Endothelial cell of umbilical vein (primary cell): ENCODE measurements around the gene NCOA5. TPM values are rescaled to one million over a fixed set of nuclear protein-coding genes. Genes with fewer than 3 reads are reported as not detected.

ENCODE experiments used
- BruUV-seq: library from RNA; stranded (reverse); fragments of 400-500 nt; replicated peaks from 2 replicates; lab custom pipeline; 2021; lab: Mats Ljungman, UMichigan
- CTCF ChIA-PET: fragments of 300-600, 350-600 bp; sonication (Branson Sonifier 250); formaldehyde crosslinking; loops from one replicate; lab custom pipeline; 2021; ENCODE audit warnings: antibody characterized with exemption, inconsistent platforms; lab: Charles Lee
- POLR2A ChIA-PET: fragments of 300-600, 350-600 bp; sonication (Branson Sonifier 250); formaldehyde crosslinking; loops from one replicate; lab custom pipeline; 2021; ENCODE audit warnings: antibody characterized with exemption, inconsistent platforms; lab: Charles Lee
- DNase-seq: peaks from one replicate; pipeline ENCODE4 v3.0.0-alpha.2; 2011; ENCODE audit warnings: low read depth, low spot score
- FAIRE-seq: peaks from 2 replicates; lab custom pipeline; 2011; peaks lifted over from hg19 to GRCh38; lab: Jason Lieb, UNC
- H2AFZ ChIP-seq: 2 replicates; pipeline ENCODE4 v1.6.0; 2012; ENCODE audit warnings: low read depth, low read length, control low read depth, inconsistent platforms
- H3K27ac ChIP-seq: 2 replicates; pipeline ENCODE4 v1.5.1; 2011; ENCODE audit warnings: low read depth, mild to moderate bottlenecking, control low read depth, low read length, moderate library complexity; ENCODE audit not compliant: insufficient read depth
- H3K27me3 ChIP-seq, 2 experiments: 2 replicates each; pipeline versions ENCODE4 v1.6.0 to v1.6.1; 2011; ENCODE audit warnings: low read length in 2 of 2, mixed read lengths in 1 of 2; ENCODE audit not compliant: control insufficient read depth in 2 of 2, insufficient read depth in 2 of 2
- H3K36me3 ChIP-seq, 2 experiments: 2 replicates in 1 of 2; 3 replicates in 1 of 2; pipeline ENCODE4 v1.5.1; 2011; ENCODE audit warnings: low read length in 2 of 2, mild to moderate bottlenecking in 1 of 2, moderate library complexity in 1 of 2; ENCODE audit not compliant: control insufficient read depth in 2 of 2, insufficient read depth in 2 of 2; ENCODE audit errors: extremely low read depth in 1 of 2
- H3K4me1 ChIP-seq: 3 replicates; pipeline ENCODE4 v1.5.1; 2011; ENCODE audit warnings: mild to moderate bottlenecking, low read length; ENCODE audit not compliant: control insufficient read depth, insufficient read depth; ENCODE audit errors: extremely low read depth
- H3K4me2 ChIP-seq: 2 replicates; pipeline ENCODE4 v1.6.1; 2011; ENCODE audit warnings: low read length, control low read depth, mixed read lengths; ENCODE audit not compliant: insufficient read depth
- H3K4me3 ChIP-seq, 3 experiments: fragments of 200-600 bp in 1 of 3; sonication (generic), shearing (Covaris generic) in 1 of 3; replicated peaks in 1 of 3; 2 replicates each; pipeline ENCODE4 v1.5.1; 2011 to 2016; ENCODE audit warnings: control low read depth in 3 of 3, low read length in 3 of 3, mild to moderate bottlenecking in 2 of 3, inconsistent platforms in 1 of 3, low read depth in 1 of 3, moderate library complexity in 1 of 3; ENCODE audit not compliant: insufficient read depth in 1 of 3
- H3K79me2 ChIP-seq: 2 replicates; pipeline ENCODE4 v1.6.0; 2012; ENCODE audit warnings: low read length, inconsistent platforms; ENCODE audit not compliant: control insufficient read depth, insufficient read depth
- H3K9ac ChIP-seq: replicated peaks from 2 replicates; pipeline ENCODE3; 2011; ENCODE audit warnings: low read length, control low read depth; ENCODE audit not compliant: insufficient read depth; ENCODE audit errors: extremely low read depth
- H3K9me1 ChIP-seq: replicated peaks from 3 replicates; pipeline ENCODE4 v1.6.0; 2011; ENCODE audit warnings: mild to moderate bottlenecking, low read length; ENCODE audit not compliant: control insufficient read depth, insufficient read depth; ENCODE audit errors: extremely low read depth
- H3K9me3 ChIP-seq: replicated peaks from 2 replicates; pipeline ENCODE4 v1.5.1; 2012; ENCODE audit warnings: low read length, inconsistent platforms; ENCODE audit not compliant: control insufficient read depth, insufficient read depth
- H4K20me1 ChIP-seq: replicated peaks from 2 replicates; pipeline ENCODE3; 2011; ENCODE audit warnings: mild to moderate bottlenecking, low read length; ENCODE audit not compliant: control insufficient read depth, insufficient read depth; ENCODE audit errors: extremely low read depth
- FOS ChIP-seq: IDR thresholded peaks from 2 replicates; pipeline ENCODE4 v1.6.1; 2011; ENCODE audit warnings: mild to moderate bottlenecking, low read length, moderate library complexity, borderline replicate concordance; ENCODE audit not compliant: insufficient read depth
- GATA2 ChIP-seq: IDR thresholded peaks from 2 replicates; pipeline ENCODE4 v1.7.0; 2011; ENCODE audit warnings: low read depth, mild to moderate bottlenecking, moderate library complexity, mixed read lengths, low read length; ENCODE audit not compliant: insufficient read length, insufficient read depth
- JUN ChIP-seq: IDR thresholded peaks from 2 replicates; pipeline ENCODE4 v1.6.1; 2011; ENCODE audit warnings: borderline replicate concordance, low read depth; ENCODE audit not compliant: insufficient read length, insufficient read depth
- MYC ChIP-seq: IDR thresholded peaks from one replicate; pipeline ENCODE4 v1.6.1; 2011; ENCODE audit warnings: mild to moderate bottlenecking, low read depth, low read length
- dilution Hi-C: fragments of 300-500 bp; cut with MboI; formaldehyde crosslinking; loops from one replicate; pipeline ENCODE4 v1.15.0; 2019; ENCODE audit warnings: low sequenced_read_pairs; ENCODE audit not compliant: extremely low pct_ligation_motif_present
- intact Hi-C: fragments of 100-400 bp; cut with micrococcal nuclease; formaldehyde crosslinking; loops from one replicate; pipeline ENCODE4 v1.10.0; 2022
- polyA plus RNA-seq, 4 experiments: library from polyadenylated mRNA; depleted of rRNA in 3 of 4; stranded (reverse) in 3 of 4; unstranded in 1 of 4; fragments of >200 nt; gene quantifications; 2 replicates each; pipeline versions ENCODE4 v1.2.1 to v1.2.3, GENCODE V29; 2011 to 2012; ENCODE audit warnings: missing spikeins in 1 of 4
- total RNA-seq: library from RNA; stranded (reverse); gene quantifications from 2 replicates; pipeline ENCODE4 v1.2.3, GENCODE V29; 2021
- TF ChIP-seq, protein P1 (sequence below), 2 donors: IDR thresholded peaks; 1 replicate in 1 of 2; 2 replicates in 1 of 2; pipeline ENCODE4 v1.5.1; 2011; ENCODE audit warnings: low read length in 2 of 2, mild to moderate bottlenecking in 2 of 2, moderate library complexity in 2 of 2, control low read depth in 1 of 2, inconsistent platforms in 1 of 2, low read depth in 1 of 2; ENCODE audit not compliant: insufficient read depth in 1 of 2; ENCODE audit errors: extremely low read depth in 1 of 2

NCOA5 gene
- total and polyA plus RNA-seq, 2 donors (not counting 3 experiments of a cell fraction or from before 2014, with no cell fraction given), result 32.0 to 39.5 TPM

DNA sequence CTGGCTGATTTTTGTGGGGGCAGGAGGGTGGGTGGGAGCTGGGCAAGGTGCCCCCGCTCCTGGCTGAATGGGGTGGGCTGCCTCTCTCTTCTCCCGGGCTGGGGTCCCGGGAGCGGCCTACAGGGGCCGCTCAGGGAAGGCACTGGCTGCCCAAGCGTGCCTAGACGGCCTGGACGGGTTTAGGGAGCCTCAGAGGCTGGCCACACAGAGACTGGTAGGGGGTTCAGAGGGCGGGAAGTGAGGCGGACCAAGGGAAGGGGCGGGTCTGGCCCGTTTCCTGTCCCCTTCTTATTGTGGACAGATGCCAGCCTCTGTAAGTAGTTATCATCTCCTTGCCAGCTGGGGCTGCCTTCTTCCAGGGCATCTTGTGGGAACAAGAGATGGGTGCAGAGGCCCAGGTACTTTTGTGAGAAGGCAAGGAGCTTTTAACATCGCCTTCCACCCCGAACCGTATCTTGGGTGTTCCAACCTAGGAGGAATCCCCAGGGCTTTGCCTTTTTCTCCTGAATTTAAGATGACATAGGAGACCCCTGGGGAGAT is 28.8 kb upstream of the NCOA5 start:
- peaks cover 0 to 9% of the 10 kb centered on the region in 2 experiments for H3K36me3 ChIP-seq
- no peaks in the 10 kb centered on the region for H4K20me1 ChIP-seq
- FAIRE-seq (peak; percentile 71), DNase-seq (peak; percentile 48)
- H3K27ac ChIP-seq, result no peak overlapping the region
- no peaks in the 10 kb centered on the region for H3K79me2 ChIP-seq
- dilution Hi-C loops, result no loop called here
- peak overlapping the region; percentile 65 for H2AFZ ChIP-seq
- no TSS peak for BruUV-seq
- intact Hi-C loops, result loop anchor here (2.0 kb wide), 1 partner anchor 28 kb away; no protein-coding TSS in a partner anchor
- no peaks in the 10 kb centered on the region for H3K9me1 ChIP-seq
- H3K9me3 ChIP-seq, result no peaks in the 10 kb centered on the region
- no peak for TF ChIP-seq MYC
- TF ChIP-seq, protein P1, sequence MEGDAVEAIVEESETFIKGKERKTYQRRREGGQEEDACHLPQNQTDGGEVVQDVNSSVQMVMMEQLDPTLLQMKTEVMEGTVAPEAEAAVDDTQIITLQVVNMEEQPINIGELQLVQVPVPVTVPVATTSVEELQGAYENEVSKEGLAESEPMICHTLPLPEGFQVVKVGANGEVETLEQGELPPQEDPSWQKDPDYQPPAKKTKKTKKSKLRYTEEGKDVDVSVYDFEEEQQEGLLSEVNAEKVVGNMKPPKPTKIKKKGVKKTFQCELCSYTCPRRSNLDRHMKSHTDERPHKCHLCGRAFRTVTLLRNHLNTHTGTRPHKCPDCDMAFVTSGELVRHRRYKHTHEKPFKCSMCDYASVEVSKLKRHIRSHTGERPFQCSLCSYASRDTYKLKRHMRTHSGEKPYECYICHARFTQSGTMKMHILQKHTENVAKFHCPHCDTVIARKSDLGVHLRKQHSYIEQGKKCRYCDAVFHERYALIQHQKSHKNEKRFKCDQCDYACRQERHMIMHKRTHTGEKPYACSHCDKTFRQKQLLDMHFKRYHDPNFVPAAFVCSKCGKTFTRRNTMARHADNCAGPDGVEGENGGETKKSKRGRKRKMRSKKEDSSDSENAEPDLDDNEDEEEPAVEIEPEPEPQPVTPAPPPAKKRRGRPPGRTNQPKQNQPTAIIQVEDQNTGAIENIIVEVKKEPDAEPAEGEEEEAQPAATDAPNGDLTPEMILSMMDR (IDR thresholded peaks at IDR 0.05; ENCODE audit: extremely low read depth in 1 of 2, insufficient read depth in 1 of 2, low read depth in 1 of 2, low read length in 2 of 2), result peak in 1 of 2 donors; percentile 19
- no peak for TF ChIP-seq GATA2
- no peak for TF ChIP-seq JUN
- no peak for TF ChIP-seq FOS
- peak overlapping the region in 2 of 3 experiments; percentile 9 to 54 for H3K4me3 ChIP-seq
- no peak overlapping the region for H3K9ac ChIP-seq
- H3K27me3 ChIP-seq, result peaks cover 2 to 6% of the 10 kb centered on the region in 2 experiments
- ChIA-PET CTCF (interaction anchor here (1.7 to 2.1 kb wide), 2 partner anchors 10 to 14 kb away, joined by 8 to 9 read pairs; no protein-coding TSS in a partner anchor), POLR2A (no interaction called here)
- H3K4me1 ChIP-seq, result peaks cover 28% of the 10 kb centered on the region
- peak overlapping the region; percentile 46 for H3K4me2 ChIP-seq
